Lung (tissue), 12 donors: ENCODE data around the gene TBX2. TPM values are rescaled to one million over a fixed set of nuclear protein-coding genes. Genes with fewer than 3 reads are reported as not detected.

Source experiments
- ATAC-seq: fragments of 200-7000 bp; cut with Tn5 transposase; one replicate; pipeline ENCODE4 v1.9.1; 2020; ENCODE audit warnings: moderate number of reproducible peaks; ENCODE audit not compliant: insufficient read depth, low FRiP score
- DNase-seq, 3 donors: peaks; one replicate each; pipeline ENCODE4 v3.0.0-alpha.2; 2013 to 2017
- H3K27ac ChIP-seq, 2 donors: one replicate each; pipeline ENCODE4 v1.5.1; 2013; ENCODE audit warnings: mild to moderate bottlenecking in 2 of 2, moderate library complexity in 2 of 2, control low read depth in 1 of 2, inconsistent platforms in 1 of 2, low read depth in 1 of 2, low read length in 1 of 2
- H3K27me3 ChIP-seq, 3 donors: one replicate each; pipeline ENCODE4 v1.5.1; 2013; ENCODE audit warnings: low read length in 2 of 3; ENCODE audit not compliant: control insufficient read depth in 3 of 3, insufficient read depth in 3 of 3
- H3K36me3 ChIP-seq, 4 donors: one replicate each; pipeline ENCODE4 v1.5.1; 2013; ENCODE audit warnings: low read length in 4 of 4, mild to moderate bottlenecking in 1 of 4, moderate library complexity in 1 of 4; ENCODE audit not compliant: control insufficient read depth in 4 of 4, insufficient read depth in 4 of 4
- H3K4me1 ChIP-seq, 5 donors: one replicate each; pipeline ENCODE4 v1.5.1; 2013; ENCODE audit warnings: low read length in 5 of 5, mild to moderate bottlenecking in 2 of 5, moderate library complexity in 1 of 5; ENCODE audit not compliant: control insufficient read depth in 5 of 5, insufficient read depth in 5 of 5
- H3K4me3 ChIP-seq: one replicate; pipeline ENCODE4 v1.5.1; 2013; ENCODE audit warnings: mild to moderate bottlenecking, control low read depth, moderate library complexity
- H3K9ac ChIP-seq, 2 donors: one replicate each; pipeline ENCODE4 v1.5.1; 2013; ENCODE audit warnings: low read length in 2 of 2, control low read depth in 1 of 2; ENCODE audit not compliant: insufficient read depth in 1 of 2
- H3K9me3 ChIP-seq, 4 donors: one replicate each; pipeline ENCODE4 v1.5.1; 2013; ENCODE audit warnings: low read length in 3 of 4, mild to moderate bottlenecking in 1 of 4, moderate library complexity in 1 of 4; ENCODE audit not compliant: control insufficient read depth in 4 of 4, insufficient read depth in 3 of 4
- WGBS, 2 donors: extraction: QIAGEN DNeasy Blood & Tissue Kit; methylation state at CpG; one replicate each; pipeline ENCODE4 v1.1.7; 2013; 5-methylcytosine and 5-hydroxymethylcytosine counted together
- polyA plus RNA-seq, 2 donors: library from polyadenylated mRNA; stranded (reverse); fragments of 200-250 nt; gene quantifications; one replicate each; pipeline ENCODE4 v1.2.1, GENCODE V29; 2013
- total RNA-seq, 2 donors: library from RNA; depleted of rRNA in 1 of 2; stranded (reverse); fragments of >200 nt in 1 of 2; gene quantifications; one replicate each; pipeline ENCODE4 v1.2.1, GENCODE V29; 2014 to 2021
- TF ChIP-seq, protein P1 (sequence below): IDR thresholded peaks from 2 replicates; pipeline ENCODE4 v1.5.1; 2012; ENCODE audit warnings: mild to moderate bottlenecking; ENCODE audit errors: control extremely low read depth, extremely low read depth
- donor health status: control.
- donor health status: control.
- donor health status: Bipolar disorder and iron deficiency.
- donor health status: healthy.
- donor health status: DM: yes; HTN: yes; CAD: no.

TBX2 gene
- total and polyA plus RNA-seq, 4 donors, result 44.5 to 155 (median 79.2) TPM

GRCh38 chr17:61398721-61399130 is 917 bp upstream of the TBX2 start:
- Histone ChIP-seq H3K9ac (peak overlapping the region; percentile 49 to 82), H3K4me1 (peaks cover 0 to 18% (median 8%) of the 10 kb centered on the region in 5 donors), H3K36me3 (peaks cover 0 to 47% (median 15%) of the 10 kb centered on the region in 4 donors), H3K27ac (peak overlapping the region; percentile 55 to 90), H3K27me3 (peaks cover 0 to 33% (median under 1%) of the 10 kb centered on the region in 3 donors), H3K9me3 (peaks cover 0 to 5% (median 0%) of the 10 kb centered on the region in 4 donors), H3K4me3 (peak overlapping the region; percentile 77)
- WGBS, 2 donors, result 3% methylated on average over 27 to 34 of the region's 34 CpGs
- DNase-seq (peak in 1 of 3 donors; percentile 37), ATAC-seq (no peak)
- TF ChIP-seq, protein P1, sequence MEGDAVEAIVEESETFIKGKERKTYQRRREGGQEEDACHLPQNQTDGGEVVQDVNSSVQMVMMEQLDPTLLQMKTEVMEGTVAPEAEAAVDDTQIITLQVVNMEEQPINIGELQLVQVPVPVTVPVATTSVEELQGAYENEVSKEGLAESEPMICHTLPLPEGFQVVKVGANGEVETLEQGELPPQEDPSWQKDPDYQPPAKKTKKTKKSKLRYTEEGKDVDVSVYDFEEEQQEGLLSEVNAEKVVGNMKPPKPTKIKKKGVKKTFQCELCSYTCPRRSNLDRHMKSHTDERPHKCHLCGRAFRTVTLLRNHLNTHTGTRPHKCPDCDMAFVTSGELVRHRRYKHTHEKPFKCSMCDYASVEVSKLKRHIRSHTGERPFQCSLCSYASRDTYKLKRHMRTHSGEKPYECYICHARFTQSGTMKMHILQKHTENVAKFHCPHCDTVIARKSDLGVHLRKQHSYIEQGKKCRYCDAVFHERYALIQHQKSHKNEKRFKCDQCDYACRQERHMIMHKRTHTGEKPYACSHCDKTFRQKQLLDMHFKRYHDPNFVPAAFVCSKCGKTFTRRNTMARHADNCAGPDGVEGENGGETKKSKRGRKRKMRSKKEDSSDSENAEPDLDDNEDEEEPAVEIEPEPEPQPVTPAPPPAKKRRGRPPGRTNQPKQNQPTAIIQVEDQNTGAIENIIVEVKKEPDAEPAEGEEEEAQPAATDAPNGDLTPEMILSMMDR, result no peak

DNA sequence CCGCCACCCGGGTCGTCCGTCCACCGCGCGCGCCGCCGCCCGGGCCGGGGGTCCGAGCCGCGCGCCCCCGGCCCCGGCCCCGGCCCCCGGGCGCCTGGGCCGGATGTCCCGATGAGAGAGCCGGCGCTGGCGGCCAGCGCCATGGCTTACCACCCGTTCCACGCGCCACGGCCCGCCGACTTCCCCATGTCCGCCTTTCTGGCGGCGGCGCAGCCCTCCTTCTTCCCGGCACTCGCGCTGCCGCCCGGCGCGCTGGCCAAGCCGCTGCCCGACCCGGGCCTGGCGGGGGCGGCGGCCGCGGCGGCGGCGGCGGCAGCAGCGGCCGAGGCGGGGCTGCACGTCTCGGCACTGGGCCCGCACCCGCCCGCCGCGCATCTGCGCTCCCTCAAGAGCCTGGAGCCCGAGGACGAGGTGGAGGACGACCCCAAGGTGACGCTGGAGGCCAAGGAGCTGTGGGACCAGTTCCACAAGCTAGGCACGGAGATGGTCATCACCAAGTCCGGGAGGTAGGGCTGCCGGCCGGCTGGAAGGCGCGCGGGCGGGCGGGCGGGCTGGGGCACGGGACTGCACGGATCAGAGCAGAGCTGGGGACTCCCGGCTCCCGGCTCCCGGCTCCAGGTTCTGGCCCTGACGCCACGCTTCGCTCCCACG is 548 bp downstream of the TBX2 start:
- Histone ChIP-seq H3K4me1 (peaks cover 0 to 18% (median 0%) of the 10 kb centered on the region in 5 donors), H3K9ac (peak overlapping the region; percentile 90 to 91), H3K4me3 (peak overlapping the region; percentile 87), H3K27me3 (peaks cover 0 to 41% (median 4%) of the 10 kb centered on the region in 3 donors), H3K27ac (peak overlapping the region; percentile 27 to 84), H3K36me3 (peaks cover 0 to 62% (median 22%) of the 10 kb centered on the region in 4 donors), H3K9me3 (peaks cover 0 to 9% (median 0%) of the 10 kb centered on the region in 4 donors)
- DNase-seq (peak in 2 of 3 donors; percentile 36 to 39), ATAC-seq (no peak)
- 1% methylated on average over 33 to 90 of the region's 90 CpGs for WGBS, 2 donors
- TF ChIP-seq, protein P1, result no peak

- ATAC-seq, result no peak
- Histone ChIP-seq H3K27me3 (peaks cover 0 to 39% (median 4%) of the 10 kb centered on the region in 3 donors), H3K36me3 (peaks cover 0 to 68% (median 25%) of the 10 kb centered on the region in 4 donors), H3K9ac (peak overlapping the region; percentile 90 to 91), H3K4me1 (peaks cover 0 to 18% (median 6%) of the 10 kb centered on the region in 5 donors), H3K27ac (peak overlapping the region in 1 of 2 donors; percentile 81), H3K4me3 (peak overlapping the region; percentile 87), H3K9me3 (peaks cover 0 to 9% (median 0%) of the 10 kb centered on the region in 4 donors)
- peak in 2 of 3 donors; percentile 24 to 31 for DNase-seq
- TF ChIP-seq, protein P1, result no peak
- 4 to 9% methylated on average over 45 of the region's 45 CpGs for WGBS, 2 donors
Measured at GRCh38 chr17:61400717-61401388, 1.2 kb downstream of the TBX2 start.
